GM19099 (cell line): ENCODE data around the gene HM13.

Experiments used
- POLR2A ChIP-seq: IDR thresholded peaks from 3 replicates; pipeline ENCODE4 v1.6.1; 2011; ENCODE audit warnings: low read depth; ENCODE audit not compliant: insufficient read length; ENCODE audit errors: extremely low read depth

Gene HM13

GRCh38 chr20:31590717-31591225, 76.5 kb downstream of the HM13 start:
- TF ChIP-seq POLR2A = no peak

- no peak for TF ChIP-seq POLR2A
These were observed 79.2 kb downstream of the HM13 start for GRCh38 chr20:31593221-31594001.

GRCh38 chr20:31594002-31594557, 79.8 kb downstream of the HM13 start:
- no peak for TF ChIP-seq POLR2A

- TF ChIP-seq POLR2A = no peak
These were observed 80.5 kb downstream of the HM13 start for GRCh38 chr20:31594558-31595379.

- no peak for TF ChIP-seq POLR2A
These were observed 81.1 kb downstream of the HM13 start for GRCh38 chr20:31595380-31595653.

GRCh38 chr20:31595654-31596411, 81.6 kb downstream of the HM13 start:
- TF ChIP-seq POLR2A = no peak

- TF ChIP-seq POLR2A = no peak
These were observed 82.7 kb downstream of the HM13 start for GRCh38 chr20:31596831-31597480.

GRCh38 chr20:31597481-31597855, 83.2 kb downstream of the HM13 start:
- TF ChIP-seq POLR2A = no peak

GRCh38 chr20:31602431-31602778, 88.2 kb downstream of the HM13 start:
- TF ChIP-seq POLR2A = no peak

GRCh38 chr20:31602779-31603441, 88.7 kb downstream of the HM13 start:
- no peak for TF ChIP-seq POLR2A

- TF ChIP-seq POLR2A = no peak
These were observed 89.8 kb downstream of the HM13 start for GRCh38 chr20:31603822-31604566.

GRCh38 chr20:31604567-31605030, 90.4 kb downstream of the HM13 start:
- TF ChIP-seq POLR2A = no peak
